ENCODE data around the gene IRF6.

The IRF6 gene

DNA sequence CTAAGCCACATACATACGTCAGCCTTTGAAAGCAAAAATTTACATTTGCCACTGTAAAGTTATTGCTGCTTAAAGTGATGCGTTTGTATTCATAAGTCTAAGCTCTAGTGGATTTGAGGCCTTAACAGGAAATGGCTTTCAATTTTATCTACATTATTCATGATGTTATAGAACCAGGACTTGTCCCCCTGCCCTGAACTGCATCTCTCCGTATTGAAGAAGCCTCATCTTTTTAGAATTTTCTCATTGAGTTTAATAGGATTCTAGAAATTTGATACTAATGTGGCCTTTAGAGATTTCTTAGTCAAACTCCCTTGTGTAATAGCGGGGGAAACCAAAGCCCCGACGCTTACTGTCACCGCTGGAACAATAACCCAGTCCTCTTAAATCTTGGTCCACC is 31.7 kb upstream of the IRF6 start:
- H3K9me2 ChIP-seq (ENCODE audit: low read depth, low read length), result no peaks in the 10 kb centered on the region
- no peak overlapping the region for H3K4me3 ChIP-seq (ENCODE audit: low read depth, low read length, poor library complexity, severe bottlenecking)
- H3K9me3 ChIP-seq (ENCODE audit: low read length), result no peaks in the 10 kb centered on the region
- H3K4me2 ChIP-seq (ENCODE audit: low read length), result no peak overlapping the region
- no peaks in the 10 kb centered on the region for H3K4me1 ChIP-seq (ENCODE audit: insufficient read depth, low read length, severe bottlenecking)
- H3K27me3 ChIP-seq (ENCODE audit: insufficient read depth, low read length), result no peaks in the 10 kb centered on the region
- H3F3A ChIP-seq (ENCODE audit: insufficient read depth, low read length), result no peaks in the 10 kb centered on the region
- no peak overlapping the region for H3K27ac ChIP-seq (ENCODE audit: low read depth, low read length, poor library complexity, severe bottlenecking)
- TF ChIP-seq EZH2 (IDR thresholded peaks at IDR 0.05; ENCODE audit: borderline replicate concordance, low read length) (no peak), CTCF (IDR thresholded peaks at IDR 0.05; ENCODE audit: low read length) (no peak)
- H4K20me1 ChIP-seq (ENCODE audit: insufficient read depth, low read length), result no peaks in the 10 kb centered on the region
- H2AFZ ChIP-seq (ENCODE audit: low read length), result no peak overlapping the region
- no peaks in the 10 kb centered on the region for H3K79me2 ChIP-seq (ENCODE audit: insufficient read depth, low read length)
- H3K9ac ChIP-seq (ENCODE audit: low read length), result no peak overlapping the region
- H3K36me3 ChIP-seq (ENCODE audit: insufficient read depth, low read length), result peaks cover 100% of the 10 kb centered on the region

DNA sequence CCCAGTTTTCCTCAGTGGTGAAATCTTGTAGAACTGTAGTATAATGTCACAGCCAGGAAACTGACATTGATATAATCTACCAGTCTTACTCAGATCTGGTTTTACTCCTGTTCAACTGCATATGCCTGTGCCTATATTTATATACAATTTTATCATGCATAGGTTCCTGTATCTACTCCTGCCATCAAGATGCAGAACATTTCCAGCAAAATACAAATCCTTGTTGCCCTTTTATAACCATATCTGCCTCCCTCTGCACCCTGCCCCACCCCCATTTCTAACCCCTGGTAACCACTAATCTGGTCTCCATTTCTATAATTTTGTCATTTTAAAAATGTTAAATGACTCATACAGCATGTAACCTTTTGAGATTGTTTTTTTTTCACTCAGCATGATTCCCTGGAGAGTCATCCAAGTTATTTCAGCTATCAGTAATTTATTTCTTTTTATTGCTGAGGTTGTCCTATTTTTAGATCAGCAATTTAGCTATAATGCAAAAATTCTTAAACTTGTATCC is 29.9 kb upstream of the IRF6 start:
- Histone ChIP-seq H3K9me3 (ENCODE audit: low read length) (no peaks in the 10 kb centered on the region), H3K4me2 (ENCODE audit: low read length) (no peak overlapping the region), H3K36me3 (ENCODE audit: insufficient read depth, low read length) (peaks cover 98% of the 10 kb centered on the region), H3K9me2 (ENCODE audit: low read depth, low read length) (no peaks in the 10 kb centered on the region), H3K79me2 (ENCODE audit: insufficient read depth, low read length) (no peaks in the 10 kb centered on the region), H3K27ac (ENCODE audit: low read depth, low read length, poor library complexity, severe bottlenecking) (no peak overlapping the region), H3K4me3 (ENCODE audit: low read depth, low read length, poor library complexity, severe bottlenecking) (no peak overlapping the region), H2AFZ (ENCODE audit: low read length) (no peak overlapping the region), H4K20me1 (ENCODE audit: insufficient read depth, low read length) (no peaks in the 10 kb centered on the region), H3F3A (ENCODE audit: insufficient read depth, low read length) (no peaks in the 10 kb centered on the region), H3K4me1 (ENCODE audit: insufficient read depth, low read length, severe bottlenecking) (no peaks in the 10 kb centered on the region), H3K27me3 (ENCODE audit: insufficient read depth, low read length) (no peaks in the 10 kb centered on the region), H3K9ac (ENCODE audit: low read length) (no peak overlapping the region)
- TF ChIP-seq CTCF (IDR thresholded peaks at IDR 0.05; ENCODE audit: low read length) (no peak), EZH2 (IDR thresholded peaks at IDR 0.05; ENCODE audit: borderline replicate concordance, low read length) (no peak)

DNA sequence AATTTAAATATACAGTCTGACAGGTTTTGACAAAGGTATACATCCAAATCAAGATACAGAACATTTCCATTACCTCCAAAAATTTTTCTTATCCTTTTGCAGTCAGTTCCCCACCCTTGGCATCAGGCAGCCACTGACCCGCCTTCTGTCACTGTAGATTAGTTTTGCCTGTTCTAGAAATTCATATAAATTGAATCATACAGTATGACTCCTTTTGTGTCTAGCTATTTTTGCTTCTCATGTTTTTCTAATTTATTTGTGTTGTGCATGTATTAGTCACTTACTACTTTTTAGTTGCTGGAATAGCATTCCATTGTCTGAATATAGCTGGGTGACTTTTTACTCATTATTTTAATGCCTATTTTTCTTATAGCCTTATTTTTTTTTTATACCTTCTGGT is 25.7 kb upstream of the IRF6 start:
- Histone ChIP-seq H3K36me3 (ENCODE audit: insufficient read depth, low read length) (peaks cover 60% of the 10 kb centered on the region), H3K27me3 (ENCODE audit: insufficient read depth, low read length) (no peaks in the 10 kb centered on the region), H4K20me1 (ENCODE audit: insufficient read depth, low read length) (no peaks in the 10 kb centered on the region), H3K4me3 (ENCODE audit: low read depth, low read length, poor library complexity, severe bottlenecking) (no peak overlapping the region), H3K9me3 (ENCODE audit: low read length) (no peaks in the 10 kb centered on the region), H3K9me2 (ENCODE audit: low read depth, low read length) (no peaks in the 10 kb centered on the region), H3K9ac (ENCODE audit: low read length) (no peak overlapping the region), H2AFZ (ENCODE audit: low read length) (no peak overlapping the region), H3K79me2 (ENCODE audit: insufficient read depth, low read length) (peaks cover 13% of the 10 kb centered on the region), H3K4me2 (ENCODE audit: low read length) (no peak overlapping the region), H3K27ac (ENCODE audit: low read depth, low read length, poor library complexity, severe bottlenecking) (no peak overlapping the region), H3F3A (ENCODE audit: insufficient read depth, low read length) (no peaks in the 10 kb centered on the region), H3K4me1 (ENCODE audit: insufficient read depth, low read length, severe bottlenecking) (peaks cover 17% of the 10 kb centered on the region)
- TF ChIP-seq CTCF (IDR thresholded peaks at IDR 0.05; ENCODE audit: low read length) (no peak), EZH2 (IDR thresholded peaks at IDR 0.05; ENCODE audit: borderline replicate concordance, low read length) (no peak)

All from OCI-LY1 (cell line).